ENCODE measurements around the gene KCNT2.

Gene KCNT2

GRCh38 chr1:196357913-196358312 is 250.3 kb downstream of the KCNT2 start:
- DNase-seq (ENCODE audit: insufficient read length, low spot score), result no peak
- TF ChIP-seq CTCF (IDR thresholded peaks at IDR 0.05; ENCODE audit: insufficient read depth, missing control alignments), result no peak
- no peak for FAIRE-seq

GRCh38 chr1:196355206-196355786 is 252.9 kb downstream of the KCNT2 start:
- TF ChIP-seq CTCF (IDR thresholded peaks at IDR 0.05; ENCODE audit: insufficient read depth, missing control alignments), result peak; percentile 57
- FAIRE-seq, result peak; percentile 91
- DNase-seq (ENCODE audit: insufficient read length, low spot score), result no peak

GRCh38 chr1:196344453-196344852 is 263.8 kb downstream of the KCNT2 start:
- FAIRE-seq (no peak), DNase-seq (ENCODE audit: insufficient read length, low spot score) (no peak)
- TF ChIP-seq CTCF (IDR thresholded peaks at IDR 0.05; ENCODE audit: insufficient read depth, missing control alignments), result no peak

GRCh38 chr1:196324345-196324744 is 283.9 kb downstream of the KCNT2 start:
- no peak for TF ChIP-seq CTCF (IDR thresholded peaks at IDR 0.05; ENCODE audit: insufficient read depth, missing control alignments)
- no peak for FAIRE-seq
- no peak for DNase-seq (ENCODE audit: insufficient read length, low spot score)

- peak; percentile 91 for FAIRE-seq
- TF ChIP-seq CTCF (IDR thresholded peaks at IDR 0.05; ENCODE audit: insufficient read depth, missing control alignments), result no peak
- no peak for DNase-seq (ENCODE audit: insufficient read length, low spot score)
Measured at GRCh38 chr1:196323869-196324268, 284.4 kb downstream of the KCNT2 start.

- no peak for TF ChIP-seq CTCF (IDR thresholded peaks at IDR 0.05; ENCODE audit: insufficient read depth, missing control alignments)
- DNase-seq (ENCODE audit: insufficient read length, low spot score), result no peak
- FAIRE-seq, result peak; percentile 92
Measured at GRCh38 chr1:196319301-196319700, 288.9 kb downstream of the KCNT2 start.

GRCh38 chr1:196317535-196318522 is 290.4 kb downstream of the KCNT2 start:
- FAIRE-seq (peak; percentile 96), DNase-seq (ENCODE audit: insufficient read length, low spot score) (no peak)
- TF ChIP-seq CTCF (IDR thresholded peaks at IDR 0.05; ENCODE audit: insufficient read depth, missing control alignments), result peak; percentile 91
